Measurements from ENCODE around the gene TUG1. TPM values are rescaled to one million over a fixed set of nuclear protein-coding genes. Genes with fewer than 3 reads are reported as not detected.

TUG1 gene
- total and polyA plus RNA-seq, 8 donors: 11.3 to 108 (median 55.5) TPM

GRCh38 chr22:30953206-30953605, 15.9 kb upstream of the TUG1 start:
- no peaks in the 10 kb centered on the region for H3K9me3 ChIP-seq
- WGBS, 5 donors: 80 to 100% (median 94%) methylated on average over 2 of the region's 2 CpGs
- H3K4me3 ChIP-seq: no peak overlapping the region
- H3K27ac ChIP-seq: no peak overlapping the region
- peaks cover 0 to 7% (median 3%) of the 10 kb centered on the region in 4 donors for H3K4me1 ChIP-seq
- H3K36me3 ChIP-seq: peaks cover 16 to 89% (median 82%) of the 10 kb centered on the region in 4 donors
- no peak for TF ChIP-seq POLR2A (IDR thresholded peaks at IDR 0.05)
- no peak for TF ChIP-seq POLR2AphosphoS5 (IDR thresholded peaks at IDR 0.05)
- no peak for TF ChIP-seq EP300 (IDR thresholded peaks at IDR 0.05)
- no peak for TF ChIP-seq CTCF (IDR thresholded peaks at IDR 0.05)
- no peak for DNase-seq
- intact Hi-C loops (cut with DNase I; ENCODE audit: low total_unique reads): no loop called here
- H3K27me3 ChIP-seq: no peaks in the 10 kb centered on the region

- TF ChIP-seq POLR2A (IDR thresholded peaks at IDR 0.05): no peak
- TF ChIP-seq CTCF (IDR thresholded peaks at IDR 0.05): no peak
- TF ChIP-seq EP300 (IDR thresholded peaks at IDR 0.05): no peak
- no peak for TF ChIP-seq POLR2AphosphoS5 (IDR thresholded peaks at IDR 0.05)
- 92 to 98% (median 96%) methylated on average over 4 of the region's 4 CpGs for WGBS, 5 donors
- Histone ChIP-seq H3K4me3 (no peak overlapping the region), H3K27ac (no peak overlapping the region), H3K4me1 (no peaks in the 10 kb centered on the region), H3K36me3 (peaks cover 4 to 70% (median 62%) of the 10 kb centered on the region in 4 donors), H3K9me3 (no peaks in the 10 kb centered on the region), H3K27me3 (no peaks in the 10 kb centered on the region)
- intact Hi-C loops (cut with DNase I; ENCODE audit: low total_unique reads): no loop called here
- no peak for DNase-seq
Observed at GRCh38 chr22:30955153-30955552, 13.9 kb upstream of the TUG1 start.

- Histone ChIP-seq H3K36me3 (no peaks in the 10 kb centered on the region), H3K9me3 (no peaks in the 10 kb centered on the region), H3K27ac (no peak overlapping the region), H3K27me3 (no peaks in the 10 kb centered on the region), H3K4me1 (peaks cover 6 to 47% (median 24%) of the 10 kb centered on the region in 4 donors), H3K4me3 (no peak overlapping the region)
- 84 to 91% (median 87%) methylated on average over 4 of the region's 4 CpGs for WGBS, 5 donors
- DNase-seq: no peak
- intact Hi-C loops (cut with DNase I; ENCODE audit: low total_unique reads): no loop called here
- no peak for TF ChIP-seq POLR2A (IDR thresholded peaks at IDR 0.05)
Observed at GRCh38 chr22:30964858-30965257, 4.2 kb upstream of the TUG1 start.

GRCh38 chr22:30968015-30968923, 796 bp upstream of the TUG1 start, which contains the start of gene MORC2:
Gene MORC2, minus strand, starts transcription at chr22:30968774. Its CDS starts 885 bp downstream, at chr22:30967889.
- Histone ChIP-seq H3K27ac (peak within 1 kb of the TSS; percentile 88 to 98 (median 95)), H3K4me1 (peaks cover 18 to 72% (median 39%) of the 10 kb centered on the region in 4 donors), H3K9me3 (peaks cover 6 to 28% (median 16%) of the 10 kb centered on the region in 4 donors), H3K27me3 (no peaks in the 10 kb centered on the region), H3K4me3 (peak within 1 kb of the TSS; percentile 73 to 88 (median 85)), H3K36me3 (peaks cover 17 to 27% (median 21%) of the 10 kb centered on the region in 4 donors)
- 19 to 30% (median 21%) methylated on average over 35 to 53 of the region's 53 CpGs for WGBS, 5 donors
- TF ChIP-seq EP300 (IDR thresholded peaks at IDR 0.05) (no peak), POLR2AphosphoS5 (IDR thresholded peaks at IDR 0.05) (no peak), POLR2A (IDR thresholded peaks at IDR 0.05) (no peak), CTCF (IDR thresholded peaks at IDR 0.05) (no peak)
- intact Hi-C loops (cut with DNase I; ENCODE audit: low total_unique reads): no loop called here
- peak; percentile 63 to 85 for DNase-seq
